ENCODE results near the gene DHRS1.
A peak's percentile ranks its signal among the peaks of the same experiment; 100 is the strongest.

DHRS1 gene

DNA sequence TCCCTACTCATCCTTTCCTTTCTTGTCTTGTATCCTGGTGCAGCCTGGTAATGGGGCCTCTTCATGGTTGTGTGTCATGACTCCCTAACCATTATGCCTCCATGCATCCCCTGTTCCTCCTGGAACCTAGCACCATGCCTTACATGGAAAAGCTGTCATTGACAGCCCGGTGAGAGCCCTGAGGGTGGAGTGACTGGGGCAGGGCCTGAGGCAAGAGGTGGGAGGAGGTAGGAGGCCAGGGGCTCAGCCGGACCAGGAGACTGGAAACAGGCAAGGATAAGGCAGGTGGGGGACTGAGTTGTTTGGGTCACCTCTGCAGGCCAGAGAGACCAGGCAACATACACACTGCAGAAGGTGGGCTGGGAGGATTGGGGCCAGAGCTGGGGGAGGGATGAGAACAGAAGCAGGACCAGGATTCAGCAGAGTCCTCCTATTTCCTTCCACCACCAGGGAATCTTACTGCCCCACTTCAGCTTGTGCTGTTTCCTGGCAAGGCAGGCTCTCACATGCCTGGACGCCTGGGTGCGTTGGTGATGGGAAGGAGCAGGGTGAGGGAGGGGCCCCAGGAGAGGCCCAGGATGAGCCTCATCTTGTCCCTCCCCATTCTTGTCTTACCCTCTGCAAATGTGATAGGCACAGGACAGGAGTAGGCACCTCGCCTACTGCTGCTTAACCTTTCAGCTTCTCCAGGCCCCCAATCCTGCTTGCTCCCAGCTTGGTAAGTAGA lies 10.1 kb upstream of the DHRS1 start, which contains the start of gene LTB4R2:
TSS of gene LTB4R2 (plus strand) at position 603 of the 727 bp plus-strand sequence. CDS start 525 bp downstream, outside the sequence.
- no peak for DNase-seq (ENCODE audit: low read depth)

DNA sequence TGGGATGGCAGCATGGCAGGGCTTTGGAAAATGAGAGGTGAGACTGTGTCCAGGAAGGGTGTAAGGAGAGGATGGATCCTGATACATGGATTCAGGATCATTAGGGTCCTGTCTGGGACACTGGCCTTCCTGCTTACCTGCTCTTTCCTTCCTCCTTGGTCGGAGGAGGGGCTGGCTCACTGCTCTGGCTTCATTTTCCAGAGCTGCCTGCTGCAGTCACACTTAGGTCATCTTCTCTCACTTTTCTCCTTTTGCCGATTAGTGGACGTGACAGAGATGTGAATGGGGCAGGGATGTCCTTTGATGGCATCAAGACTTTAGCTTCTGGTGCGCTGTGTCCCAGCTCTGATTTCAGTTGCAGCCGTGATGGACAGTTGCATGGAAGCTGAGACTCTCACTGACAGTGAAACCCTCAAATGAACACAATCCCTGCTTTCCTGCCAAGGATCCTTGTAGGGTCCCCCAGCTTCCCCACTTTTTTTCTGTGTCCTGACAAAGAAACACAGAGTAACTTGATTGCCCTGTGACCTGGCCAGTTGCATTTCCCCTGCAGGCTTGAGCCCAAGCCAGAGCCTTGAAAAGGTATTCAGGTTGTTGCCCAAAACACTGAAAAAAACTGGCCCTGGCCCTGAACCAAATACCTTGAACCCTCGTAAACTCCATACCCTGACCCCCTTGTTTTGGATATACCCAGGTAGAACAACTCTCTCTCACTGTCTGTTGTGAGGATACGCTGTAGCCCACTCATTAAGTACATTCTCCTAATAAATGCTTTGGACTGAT lies 9.0 kb upstream of the DHRS1 start:
- DNase-seq (ENCODE audit: low read depth) = no peak

DNA sequence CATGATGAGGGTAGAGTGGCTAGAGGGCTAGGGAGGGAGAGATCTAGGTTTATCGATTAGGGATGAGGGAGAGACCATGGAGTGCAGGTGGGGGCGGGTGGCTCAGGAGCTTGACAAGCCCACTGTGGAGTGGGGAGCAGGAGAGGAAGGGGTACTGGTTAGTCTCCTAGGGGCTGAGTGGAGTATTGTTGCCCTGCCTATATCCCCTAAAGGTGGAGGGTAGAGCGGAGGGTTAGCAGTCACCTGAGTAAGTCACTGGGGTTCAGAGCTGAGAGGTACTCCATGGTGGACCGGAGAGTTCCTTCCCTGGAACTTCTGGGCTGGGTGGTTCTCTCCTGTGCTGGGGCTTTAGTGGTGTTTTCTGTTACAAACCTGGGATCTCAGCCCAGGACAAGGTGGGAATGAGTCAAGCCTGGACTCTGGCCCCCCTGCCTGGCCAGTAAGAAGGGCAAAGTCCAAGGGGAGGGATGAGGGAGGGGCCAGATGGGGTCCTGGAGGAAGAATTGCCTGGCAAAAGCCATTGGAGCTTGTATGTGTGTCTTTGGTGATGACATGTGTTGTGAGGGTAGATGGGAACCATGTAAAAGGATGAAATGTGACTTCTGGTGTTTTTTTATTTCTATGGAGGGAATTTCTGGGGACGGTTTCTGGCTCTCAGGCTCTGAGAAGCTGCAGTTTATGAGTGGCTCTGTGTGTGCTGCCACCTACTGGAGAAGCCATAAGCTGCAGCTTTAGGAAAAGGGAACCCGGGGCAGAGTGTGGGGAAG lies 8.2 kb upstream of the DHRS1 start, which contains the start of gene CIDEB:
TSS of gene CIDEB (minus strand) at position 403 of the 767 bp plus-strand sequence. CDS start at position 284, 119 bp downstream.
- peak; percentile 67 for DNase-seq (ENCODE audit: low read depth)

DNA sequence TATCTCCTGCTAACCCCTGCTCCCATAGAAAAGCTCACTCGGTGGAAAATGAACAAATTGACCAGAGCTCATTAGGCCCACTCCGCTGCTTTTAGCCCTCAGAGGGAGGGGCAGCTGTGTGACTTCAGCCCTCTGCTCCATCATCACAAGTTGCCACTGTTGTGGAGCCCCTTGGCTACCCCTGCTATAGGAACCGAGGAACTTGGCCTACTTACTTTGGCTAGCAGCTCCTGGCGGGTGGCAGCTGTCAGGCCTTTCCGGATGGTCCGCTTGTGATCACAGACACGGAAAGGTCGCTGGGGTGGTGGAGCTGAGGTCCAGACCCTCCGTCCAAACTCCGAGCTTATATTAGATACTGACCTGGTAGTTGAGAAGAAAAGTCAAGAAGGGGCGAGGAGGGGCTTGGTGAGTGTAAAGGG lies 7.6 kb upstream of the DHRS1 start:
- DNase-seq (ENCODE audit: low read depth) = no peak

DNA sequence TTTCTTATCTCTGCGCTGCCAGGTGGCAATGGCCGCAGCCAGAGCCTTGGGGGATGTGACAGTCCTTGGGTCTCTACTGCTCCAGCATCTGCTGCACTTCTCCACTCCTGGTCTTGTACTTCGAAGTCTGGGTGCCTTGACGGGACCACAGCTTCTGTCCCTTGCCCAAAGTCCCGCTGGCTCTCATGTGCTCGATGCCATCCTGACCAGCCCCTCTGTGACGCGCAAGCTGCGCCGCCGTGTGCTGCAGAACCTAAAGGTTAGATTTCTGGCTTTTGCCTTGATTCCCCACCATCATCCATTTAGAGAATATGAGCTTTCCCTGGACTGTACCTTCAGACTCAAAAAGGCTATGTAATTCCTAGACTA lies 4.4 kb upstream of the DHRS1 start:
- no peak for DNase-seq (ENCODE audit: low read depth)

DNA sequence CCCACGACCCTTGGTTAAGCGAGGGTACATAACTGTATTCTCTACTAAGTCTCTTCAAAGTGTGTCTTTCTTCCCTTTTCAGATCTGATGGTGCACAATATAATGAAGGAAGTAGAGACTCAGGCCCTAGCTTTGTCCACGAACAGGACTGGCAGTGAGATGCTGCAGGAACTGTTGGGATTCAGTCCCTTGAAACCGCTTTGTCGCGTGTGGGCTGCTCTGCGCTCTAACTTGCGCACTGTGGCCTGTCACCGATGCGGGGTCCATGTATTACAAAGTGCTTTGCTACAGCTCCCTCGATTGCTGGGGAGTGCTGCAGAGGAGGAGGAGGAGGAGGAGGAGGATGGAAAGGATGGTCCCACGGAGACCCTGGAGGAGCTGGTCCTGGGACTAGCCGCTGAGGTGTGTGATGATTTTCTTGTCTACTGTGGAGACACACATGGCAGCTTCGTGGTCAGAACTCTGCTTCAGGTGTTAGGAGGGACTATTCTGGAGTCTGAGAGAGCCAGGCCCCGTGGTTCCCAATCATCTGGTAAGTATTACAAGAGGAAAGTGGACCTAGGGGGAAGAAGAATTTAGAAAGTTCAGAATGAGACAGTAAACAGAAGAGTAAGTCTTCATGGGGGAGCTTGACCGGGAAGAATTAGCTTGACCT lies 873 bp upstream of the DHRS1 start:
- no peak for DNase-seq (ENCODE audit: low read depth)

DNA sequence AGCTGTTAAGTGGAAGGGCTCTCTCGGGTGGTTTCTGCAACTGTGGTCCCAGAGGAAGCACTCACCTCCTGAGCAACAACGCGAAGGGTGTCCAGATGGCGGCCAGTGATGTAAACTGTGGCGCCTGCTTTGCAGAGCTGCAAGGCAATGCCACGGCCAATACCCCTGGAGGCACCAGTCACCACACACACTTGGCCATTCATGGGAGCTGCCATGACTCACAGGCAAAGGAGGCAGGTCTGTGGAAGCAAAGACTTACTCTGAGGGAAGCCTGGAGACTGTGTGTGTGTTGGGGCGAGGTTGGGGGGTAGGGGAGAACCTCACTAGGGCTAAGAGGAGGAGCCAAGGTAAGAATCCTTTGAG lies 707 bp downstream of the DHRS1 start:
- peak; percentile 86 for DNase-seq (ENCODE audit: low read depth)

DNA sequence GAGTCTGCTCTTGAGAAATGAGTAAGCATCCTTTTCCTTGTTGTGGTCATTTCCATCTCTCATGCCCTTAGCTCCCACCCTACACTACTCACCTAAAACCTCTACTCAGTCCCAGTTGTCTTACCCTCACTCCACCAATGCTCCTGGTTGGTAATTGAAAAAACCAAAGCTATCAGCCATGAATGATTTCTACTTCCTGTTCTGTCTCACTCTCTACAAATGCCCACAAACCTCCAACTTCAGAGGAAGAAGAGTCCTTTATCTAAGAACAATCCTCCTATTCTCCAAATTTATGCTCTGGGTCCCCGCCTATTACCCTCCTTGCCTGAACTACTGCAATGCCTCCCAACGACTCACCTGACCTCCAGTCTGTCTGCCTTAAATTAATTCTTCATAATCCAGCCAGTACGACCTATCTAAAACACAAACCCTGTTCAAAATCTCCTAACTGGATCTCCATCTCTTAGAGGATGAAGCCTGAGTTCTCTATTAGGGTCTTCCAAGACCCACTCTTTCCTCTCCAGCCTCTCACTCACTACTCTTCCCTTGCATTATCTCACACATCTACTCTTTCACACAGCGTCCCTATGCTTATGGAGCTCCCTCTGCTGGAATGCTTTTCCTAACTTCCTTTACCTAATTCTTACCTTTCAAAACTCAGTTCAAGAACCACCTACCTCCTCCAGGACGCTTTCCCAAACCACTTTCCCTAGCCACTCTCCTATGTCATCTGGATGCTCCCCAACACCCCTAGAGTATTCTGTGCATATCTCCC lies 2.2 kb downstream of the DHRS1 start:
- peak; percentile 32 for DNase-seq (ENCODE audit: low read depth)

DNA sequence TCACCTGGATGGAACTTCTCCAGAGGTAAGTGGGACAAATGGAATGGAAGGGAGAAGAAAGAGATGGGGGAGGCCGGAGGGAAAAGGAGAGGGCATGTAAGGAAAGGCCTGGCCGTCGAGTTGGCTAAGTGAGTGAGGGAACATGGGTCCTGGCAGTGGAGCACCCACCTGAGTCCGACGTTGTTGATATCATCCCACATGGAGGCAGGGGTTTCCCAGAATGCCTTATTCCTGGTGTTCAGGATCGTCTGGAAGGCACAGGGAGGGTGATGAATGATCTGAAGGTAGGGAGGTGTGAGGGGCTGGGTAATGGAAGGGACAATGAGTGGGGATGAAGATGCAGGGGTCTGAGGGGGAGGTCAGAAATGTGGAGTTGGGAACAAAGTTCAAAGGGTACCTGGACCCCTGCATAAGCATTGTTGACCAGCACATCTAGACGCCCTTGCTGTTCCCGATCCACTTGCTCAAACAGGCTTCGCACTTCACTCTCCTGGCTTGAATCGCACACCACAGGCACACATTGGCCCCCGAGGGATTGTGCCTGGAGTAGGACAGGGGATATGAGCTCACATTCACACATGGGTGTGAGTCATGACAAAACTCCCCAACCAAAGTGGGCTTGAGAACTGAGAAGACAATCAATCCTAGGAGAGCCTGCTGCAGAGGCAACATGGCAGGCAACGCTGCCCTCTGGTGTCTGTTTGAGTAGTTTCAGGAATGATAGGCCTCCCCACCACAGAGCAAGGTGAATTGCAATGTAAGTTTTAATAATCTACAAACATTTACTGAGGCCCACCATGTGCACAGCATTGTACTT lies 3.0 kb downstream of the DHRS1 start:
- peak; percentile 89 for DNase-seq (ENCODE audit: low read depth)

DNA sequence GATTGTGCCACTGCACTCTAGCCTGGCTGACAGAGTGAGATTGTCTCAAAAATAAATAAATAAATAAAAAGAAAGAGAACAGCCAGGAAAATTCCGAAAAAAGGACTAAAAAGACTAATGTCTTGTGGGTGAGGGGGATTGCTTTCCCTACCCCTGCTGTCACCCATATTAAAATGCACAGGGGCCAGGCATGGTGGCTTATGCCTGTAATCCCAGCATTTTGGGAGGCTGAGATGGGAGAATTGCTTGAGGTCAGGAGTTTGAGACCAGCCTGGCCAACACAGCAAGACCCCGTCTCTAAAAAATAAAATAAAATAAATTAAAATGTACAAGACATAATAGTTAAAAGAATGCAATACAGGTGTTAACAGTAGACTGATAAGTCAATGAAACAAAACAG lies 6.1 kb downstream of the DHRS1 start:
- no peak for DNase-seq (ENCODE audit: low read depth)

DNA sequence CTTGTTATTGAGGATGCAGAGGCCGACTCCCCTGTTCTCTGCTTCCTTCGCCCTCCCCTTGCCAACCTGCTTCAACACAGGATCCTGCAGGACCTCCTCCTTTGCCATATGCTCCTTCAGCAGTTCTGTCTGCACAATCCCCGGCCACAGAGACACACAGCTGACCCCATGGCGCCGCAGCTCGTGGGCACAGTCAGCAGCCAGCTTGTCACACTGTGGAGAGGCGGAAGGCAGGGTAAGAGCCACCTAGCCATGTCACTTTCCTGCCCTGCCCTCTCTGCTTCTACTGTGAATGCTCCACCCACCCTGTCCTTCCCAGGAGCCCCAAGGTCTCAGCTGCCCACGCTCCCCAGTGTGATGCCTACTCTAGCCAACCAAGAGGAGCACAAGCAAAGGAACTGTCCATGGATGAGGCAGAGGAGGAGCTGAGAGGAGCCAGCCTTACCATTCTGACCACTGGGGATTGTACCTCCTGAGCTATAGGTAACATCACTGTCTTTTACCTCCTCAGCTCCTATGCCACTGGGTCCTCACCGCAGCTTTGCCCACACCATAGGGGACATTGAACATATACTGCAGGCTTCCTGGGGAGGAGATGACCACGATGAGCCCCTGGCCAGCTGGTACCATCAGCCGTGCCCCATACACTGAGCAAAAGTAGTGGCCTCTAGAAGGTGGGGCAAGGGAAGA lies 7.3 kb downstream of the DHRS1 start:
- DNase-seq (ENCODE audit: low read depth) = no peak

DNA sequence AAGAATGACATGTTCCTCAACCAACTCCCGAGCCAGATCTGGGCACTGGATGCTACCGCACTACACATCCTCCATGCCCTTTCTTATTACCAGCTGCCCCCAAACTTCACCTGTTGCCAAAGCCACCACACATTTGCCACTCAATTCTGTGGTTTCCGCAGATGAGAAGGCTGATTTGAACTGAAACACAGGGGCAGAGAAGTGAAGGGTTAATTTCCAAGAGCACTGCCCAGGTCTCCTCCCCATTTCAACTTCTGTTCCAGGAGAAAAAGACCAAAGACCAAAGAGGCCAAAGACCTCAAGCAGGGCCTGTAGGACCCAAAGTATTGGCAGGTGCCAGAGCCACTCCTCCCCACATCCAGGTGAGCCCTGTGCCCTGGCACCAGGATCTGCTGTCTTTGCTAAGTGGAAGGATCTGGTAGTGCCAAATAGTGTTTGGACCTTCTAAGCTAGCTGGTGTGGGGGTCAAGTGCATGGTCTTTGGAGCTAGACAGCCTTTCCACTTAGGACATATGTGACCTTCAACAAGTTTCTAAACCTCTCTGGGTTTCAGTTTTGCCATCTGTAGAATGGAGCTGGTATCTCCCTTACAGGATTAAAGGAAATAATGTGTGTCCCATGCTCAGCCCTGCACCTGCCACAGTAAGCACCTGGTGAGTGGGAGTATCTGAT lies 8.0 kb downstream of the DHRS1 start:
- no peak for DNase-seq (ENCODE audit: low read depth)

DNA sequence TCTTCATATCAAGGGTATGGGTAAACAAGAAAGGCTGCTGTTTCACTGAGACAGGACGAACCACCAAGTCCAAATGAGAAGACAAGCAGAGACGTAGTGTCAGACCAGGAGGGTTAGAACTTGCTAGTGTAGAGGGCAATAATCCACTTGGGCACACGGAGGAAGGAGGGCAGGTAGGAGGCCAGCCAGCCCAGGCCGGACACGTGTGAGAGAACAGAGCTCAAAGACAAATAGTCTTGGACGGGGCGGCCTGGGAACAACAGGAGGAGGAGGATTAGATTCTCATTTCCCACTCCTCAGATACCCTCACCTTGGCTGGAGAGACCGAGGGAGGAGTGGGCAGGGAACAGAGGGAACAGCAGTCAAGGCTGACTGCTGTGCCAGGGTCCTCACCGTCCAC lies 8.8 kb downstream of the DHRS1 start:
- DNase-seq (ENCODE audit: low read depth) = no peak

DNA sequence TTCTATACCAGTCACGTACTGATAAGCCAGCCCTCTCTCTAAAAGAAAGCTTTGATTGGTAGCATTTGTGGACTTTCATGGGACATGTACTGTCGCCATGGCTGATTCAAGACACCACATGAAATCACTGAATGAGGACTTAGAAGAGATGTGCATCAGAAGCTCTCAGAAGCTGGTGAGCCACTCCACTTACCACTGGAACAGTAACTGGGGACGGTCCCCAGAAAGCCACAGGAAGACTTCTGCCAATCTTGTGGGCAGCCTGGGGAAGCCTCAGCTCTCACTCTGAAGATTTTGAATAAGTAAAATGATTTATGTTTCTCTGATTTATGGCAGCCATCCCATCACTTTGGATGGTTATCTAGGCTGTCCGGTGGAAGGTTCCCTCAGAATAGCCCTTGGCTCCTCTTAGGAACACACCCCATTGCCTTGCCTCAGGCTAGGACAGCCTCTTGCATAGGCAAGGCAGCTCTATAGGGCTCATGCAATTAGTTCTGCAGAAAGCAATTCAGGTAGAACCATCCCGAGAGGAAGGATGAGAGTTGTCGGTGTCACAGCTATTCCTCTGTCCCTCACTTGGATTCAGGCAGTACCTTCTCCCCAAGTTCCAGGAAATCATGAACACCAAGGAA lies 9.8 kb downstream of the DHRS1 start:
- DNase-seq (ENCODE audit: low read depth) = no peak

DNA sequence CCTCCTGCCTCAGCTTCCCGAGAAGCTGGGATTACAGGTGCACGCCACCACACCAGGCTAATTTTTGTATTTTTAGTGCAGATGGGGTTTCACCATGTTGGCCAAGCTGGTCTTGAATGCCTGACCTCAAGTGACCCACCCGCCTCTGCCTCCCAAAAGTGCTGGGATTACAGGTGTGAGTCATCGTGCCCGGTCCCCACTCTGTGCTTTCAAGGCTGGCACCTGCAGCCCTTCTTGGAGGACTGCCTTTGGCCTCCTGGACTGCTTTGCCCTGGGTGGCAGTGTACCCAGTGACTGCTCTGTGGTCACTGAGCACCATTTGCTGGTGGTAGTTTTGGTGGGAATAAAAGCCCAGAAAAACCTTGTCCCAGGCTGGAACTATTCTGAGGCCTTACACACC lies 12.6 kb downstream of the DHRS1 start:
- DNase-seq (ENCODE audit: low read depth) = no peak

DNA sequence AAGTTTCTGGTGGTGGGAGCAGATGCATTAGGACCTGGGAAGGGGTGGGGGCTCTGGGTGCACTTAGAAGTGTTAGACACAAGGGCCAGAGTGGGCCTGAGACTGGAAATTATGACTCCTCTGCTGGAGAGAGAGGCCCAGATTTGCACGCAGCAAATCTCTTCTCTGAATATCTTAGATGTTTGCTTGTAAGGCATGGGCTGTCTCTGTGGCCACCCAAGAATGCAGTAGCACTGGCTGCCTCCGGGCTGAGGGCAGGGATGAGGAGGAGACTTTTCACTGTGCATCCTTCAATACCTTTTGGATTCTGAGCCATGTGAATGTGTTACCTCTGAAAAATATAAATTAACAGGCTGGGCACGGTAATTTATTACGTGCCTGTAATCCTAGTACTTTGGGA lies 14.2 kb downstream of the DHRS1 start:
- DNase-seq (ENCODE audit: low read depth) = peak; percentile 27

DNA sequence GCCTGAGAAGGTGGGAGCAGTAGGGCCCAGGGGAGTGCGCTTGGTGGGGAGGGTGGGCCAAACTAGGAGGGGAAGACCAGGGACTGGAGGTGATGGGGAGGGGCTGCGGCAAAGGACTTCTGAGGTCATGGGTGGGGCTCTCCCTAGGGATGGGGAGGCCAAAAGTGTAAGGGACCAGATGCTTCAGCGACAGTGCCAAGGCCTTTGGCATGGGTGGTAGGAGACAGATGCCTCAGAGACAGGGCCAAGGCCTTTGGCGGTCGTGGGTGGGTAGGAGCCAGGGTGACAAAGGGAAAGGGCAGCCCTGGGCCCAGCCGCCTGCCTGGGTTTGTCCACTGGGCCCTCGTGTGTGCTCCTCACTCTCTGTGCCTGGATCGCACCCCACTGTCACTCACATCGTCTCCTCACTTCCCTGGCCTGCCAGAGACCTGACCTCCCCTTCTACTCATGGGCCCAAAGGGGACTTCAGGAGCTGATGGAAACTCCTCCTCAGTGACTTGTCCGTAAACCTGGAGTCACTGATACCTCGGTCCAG lies 15.0 kb downstream of the DHRS1 start:
- no peak for DNase-seq (ENCODE audit: low read depth)

DNA sequence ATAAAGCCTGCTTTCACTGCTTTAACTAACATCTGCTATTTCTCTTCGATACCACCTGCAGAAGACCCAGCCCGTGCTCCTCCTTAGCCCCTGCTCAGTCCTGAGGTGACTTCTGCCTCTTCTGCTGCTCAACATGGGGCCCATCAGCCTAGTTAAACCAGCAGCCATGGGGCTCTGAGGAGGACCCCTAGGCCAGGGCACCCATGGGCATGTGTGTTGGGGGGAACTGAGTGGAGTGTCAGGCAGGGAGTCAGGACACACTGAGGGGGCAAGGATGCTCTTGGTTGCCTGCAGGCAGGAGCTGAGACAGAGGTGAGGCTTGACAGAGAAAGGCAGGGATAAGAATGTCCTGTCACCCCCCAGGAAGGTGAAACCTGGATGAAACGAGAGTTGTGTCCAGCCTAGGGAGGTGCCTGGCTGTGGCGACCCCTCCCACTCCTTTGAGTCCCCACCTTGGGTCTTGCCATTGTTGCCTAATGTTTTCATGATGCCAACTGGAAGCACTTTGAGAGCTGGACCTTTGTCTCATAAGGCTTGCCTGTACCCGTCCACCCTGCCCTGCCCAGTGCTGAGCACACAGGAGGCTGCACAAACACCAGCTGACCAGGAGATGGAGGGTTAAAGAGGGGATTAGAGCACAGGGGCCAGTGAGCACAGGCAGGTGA lies 15.7 kb downstream of the DHRS1 start:
- DNase-seq (ENCODE audit: low read depth) = no peak

Data from EH (cell line).